A549 (cell line): ENCODE results near the gene MEG3. TPM values are rescaled to one million over a fixed set of nuclear protein-coding genes. Genes with fewer than 3 reads are reported as not detected.
A peak's percentile ranks its signal among the peaks of the same experiment; 100 is the strongest.

ENCODE experiments used
- ATAC-seq, 2 experiments: fragments of 200-7000 bp in 1 of 2; fragments of >200 bp in 1 of 2; cut with Nextera tagmentation in 1 of 2; cut with Tn5 transposase in 1 of 2; 3 replicates each; pipeline versions ENCODE4 v1.8.0 to v1.9.1; 2018 to 2020; ENCODE audit warnings: mild to moderate bottlenecking in 1 of 2, moderate library complexity in 1 of 2
- CTCF ChIA-PET: fragments of 300-600 bp; sonication (Branson Sonifier 250); formaldehyde crosslinking; extraction: SDS; loops from one replicate; lab custom pipeline; 2021; ENCODE audit warnings: antibody characterized with exemption, inconsistent platforms; lab: Yijun Ruan, JAX
- POLR2A ChIA-PET: fragments of 350-600 bp; formaldehyde crosslinking; extraction: SDS; loops from one replicate; lab custom pipeline; 2021; ENCODE audit warnings: antibody characterized with exemption, inconsistent platforms; lab: Yijun Ruan, JAX
- DNase-seq, 2 experiments: peaks; one replicate each; pipeline versions ENCODE4 v3.0.0 to v3.0.0-alpha.2; 2011 to 2016; ENCODE audit warnings: low read depth in 1 of 2, low spot score in 1 of 2
- FAIRE-seq: peaks from 2 replicates; lab custom pipeline; 2011; peaks lifted over from hg19 to GRCh38; lab: Jason Lieb, UNC
- H3K27ac ChIP-seq, 2 experiments: fragments of >200 bp; sonication (Bioruptor Twin); formaldehyde crosslinking; 3 replicates each; pipeline ENCODE4 v1.5.1; 2016 to 2017
- H3K4me1 ChIP-seq: fragments of >200 bp; sonication (Bioruptor Twin); formaldehyde crosslinking; 3 replicates; pipeline ENCODE4 v1.6.1; 2016
- H3K4me2 ChIP-seq: fragments of >200 bp; sonication (Bioruptor Twin); formaldehyde crosslinking; 3 replicates; pipeline ENCODE4 v1.6.1; 2016
- H3K4me3 ChIP-seq: fragments of >200 bp; sonication (Bioruptor Twin); formaldehyde crosslinking; 3 replicates; pipeline ENCODE4 v1.5.1; 2016
- H3K9me3 ChIP-seq: fragments of >200 bp; sonication (Bioruptor Twin); formaldehyde crosslinking; 3 replicates; pipeline ENCODE4 v1.6.1; 2016
- BHLHE40 ChIP-seq: IDR thresholded peaks from 2 replicates; pipeline ENCODE4 v1.6.1; 2012; ENCODE audit warnings: low read depth, low read length, inconsistent platforms
- CBX2 ChIP-seq: fragments of 200-600 bp; sonication (generic); IDR thresholded peaks from 2 replicates; pipeline ENCODE4 v1.6.1; 2016; ENCODE audit warnings: low read depth, mild to moderate bottlenecking, borderline replicate concordance
- CHD4 ChIP-seq: fragments of 200-600 bp; sonication (generic); IDR thresholded peaks from 2 replicates; pipeline ENCODE4 v1.6.1; 2016; ENCODE audit warnings: antibody characterized with exemption, mild to moderate bottlenecking, borderline replicate concordance
- EHF ChIP-seq: fragments of 250-450 bp; sonication (Bioruptor Pico); IDR thresholded peaks from 2 replicates; pipeline ENCODE4 v1.5.0; 2020; ENCODE audit warnings: mild to moderate bottlenecking
- EHMT2 ChIP-seq: fragments of 200-600 bp; sonication (generic); IDR thresholded peaks from 2 replicates; pipeline ENCODE4 v1.6.1; 2016; ENCODE audit warnings: antibody characterized with exemption, low read depth, mild to moderate bottlenecking, moderate library complexity
- ESRRA ChIP-seq: fragments of 150-350 bp; IDR thresholded peaks from 2 replicates; pipeline ENCODE4 v1.6.1; 2014; ENCODE audit warnings: mild to moderate bottlenecking, low read length, borderline replicate concordance
- FOSL2 ChIP-seq, 2 experiments: fragments of 450-650 bp in 1 of 2; fragments of >200 bp in 1 of 2; sonication (Bioruptor Twin) in 1 of 2; formaldehyde crosslinking; IDR thresholded peaks; 2 replicates each; pipeline versions ENCODE4 v1.5.0 to v1.6.1; 2016 to 2020; ENCODE audit warnings: mild to moderate bottlenecking in 1 of 2, moderate library complexity in 1 of 2
- HDAC2 ChIP-seq: fragments of 200-600 bp; sonication (generic); IDR thresholded peaks from 2 replicates; pipeline ENCODE4 v1.6.1; 2016
- HES2 ChIP-seq: fragments of >200 bp; sonication (Bioruptor Twin); formaldehyde crosslinking; IDR thresholded peaks from 2 replicates; pipeline ENCODE4 v1.6.1; 2016
- HEYL ChIP-seq: fragments of 250-450 bp; sonication (Bioruptor Pico); IDR thresholded peaks from 2 replicates; pipeline ENCODE4 v1.8.0; 2021; ENCODE audit warnings: mild to moderate bottlenecking, moderate library complexity
- HOXB13 ChIP-seq: fragments of 250-450 bp; sonication (Bioruptor Pico); IDR thresholded peaks from 2 replicates; pipeline ENCODE4 v1.5.0; 2020; ENCODE audit warnings: low read depth, mild to moderate bottlenecking, moderate library complexity
- JUNB ChIP-seq: fragments of >200 bp; sonication (Bioruptor Twin); formaldehyde crosslinking; IDR thresholded peaks from 2 replicates; pipeline ENCODE4 v1.6.1; 2016
- MAFK ChIP-seq: fragments of 450-650 bp; IDR thresholded peaks from 2 replicates; pipeline ENCODE4 v1.6.1; 2014; ENCODE audit not compliant: partially characterized antibody
- NFE2L2 ChIP-seq: fragments of 150-350 bp; conservative IDR thresholded peaks from 2 replicates; pipeline ENCODE4 v1.6.1; 2014; ENCODE audit warnings: low read length
- NPAS2 ChIP-seq: fragments of 250-450 bp; sonication (Bioruptor Pico); IDR thresholded peaks from 2 replicates; pipeline ENCODE4 v1.8.0; 2022; ENCODE audit warnings: mild to moderate bottlenecking, moderate library complexity, borderline replicate concordance
- RAD21 ChIP-seq, 2 experiments: fragments of >200 bp in 1 of 2; sonication (Bioruptor Twin) in 1 of 2; formaldehyde crosslinking in 1 of 2; IDR thresholded peaks in 1 of 2; conservative IDR thresholded peaks in 1 of 2; 2 replicates in 1 of 2; 3 replicates in 1 of 2; pipeline ENCODE4 v1.6.1; 2012 to 2018; ENCODE audit warnings: inconsistent platforms in 1 of 2
- RARB ChIP-seq: fragments of 250-450 bp; sonication (Bioruptor Pico); IDR thresholded peaks from 2 replicates; pipeline ENCODE4 v1.8.0; 2021; ENCODE audit warnings: mild to moderate bottlenecking, moderate library complexity
- RCOR1 ChIP-seq: fragments of 150-350 bp; IDR thresholded peaks from 2 replicates; pipeline ENCODE4 v1.6.1; 2014; ENCODE audit warnings: antibody characterized with exemption, low read length, low read depth
- RFX5 ChIP-seq: fragments of 450-650 bp; IDR thresholded peaks from 2 replicates; pipeline ENCODE4 v1.7.1; 2014; ENCODE audit warnings: antibody characterized with exemption, mild to moderate bottlenecking, moderate library complexity
- RNF2 ChIP-seq: fragments of 200-600 bp; sonication (generic); IDR thresholded peaks from 2 replicates; pipeline ENCODE4 v1.6.1; 2016; ENCODE audit warnings: low read depth, mild to moderate bottlenecking, antibody characterized with exemption, moderate library complexity, borderline replicate concordance
- SMC3 ChIP-seq: fragments of >200 bp; sonication (Bioruptor Twin); formaldehyde crosslinking; IDR thresholded peaks from 3 replicates; pipeline ENCODE4 v1.6.1; 2018; ENCODE audit warnings: inconsistent platforms
- SREBF2 ChIP-seq: fragments of 450-650 bp; IDR thresholded peaks from 2 replicates; pipeline ENCODE4 v1.6.1; 2014; ENCODE audit warnings: mild to moderate bottlenecking, moderate library complexity
- TFCP2L1 ChIP-seq: fragments of 250-450 bp; sonication (Bioruptor Pico); IDR thresholded peaks from 2 replicates; pipeline ENCODE4 v1.5.0; 2021; ENCODE audit warnings: mild to moderate bottlenecking
- ZFP36 ChIP-seq: fragments of 450-650 bp; IDR thresholded peaks from 2 replicates; pipeline ENCODE4 v1.6.1; 2014; ENCODE audit warnings: borderline replicate concordance; ENCODE audit not compliant: partially characterized antibody
- WGBS: methylation state at CpG from one replicate; pipeline ENCODE4 v1.1.6; 2017; ENCODE audit errors: missing lambda C conversion rate; 5-methylcytosine and 5-hydroxymethylcytosine counted together
- polyA plus RNA-seq, 4 experiments: library from polyadenylated mRNA; depleted of rRNA in 3 of 4; stranded (reverse); fragments of >200 nt; fragmentation: RNase III in 1 of 4; extraction: RNeasy Plus Mini Kit Qiagen cat#74134 plus additional on column Dnase treatment in 1 of 4; gene quantifications; 2 replicates in 3 of 4; 3 replicates in 1 of 4; pipeline ENCODE4 v1.2.3, GENCODE V29; 2011 to 2017
- TF ChIP-seq, protein P1 (sequence below): fragments of 250-450 bp; sonication (Bioruptor Pico); IDR thresholded peaks from 2 replicates; pipeline ENCODE4 v1.5.0; 2020; ENCODE audit warnings: low read depth, mild to moderate bottlenecking, moderate library complexity
- TF ChIP-seq, protein P2 (sequence below): fragments of >200 bp; sonication (Bioruptor Twin); formaldehyde crosslinking; IDR thresholded peaks from 3 replicates; pipeline ENCODE4 v1.5.1; 2016

Gene MEG3
- polyA plus RNA-seq, 2 of the 4 experiments (the other 2 are of a cell fraction), result 27.0 to 56.7 TPM

GRCh38 chr14:100780246-100780645, 45.7 kb upstream of the MEG3 start (continued):
- TF ChIP-seq CHD4 (no peak), HOXB13 (no peak), JUNB (no peak), NPAS2 (no peak)

GRCh38 chr14:100780646-100781355, 45.1 kb upstream of the MEG3 start:
- ATAC-seq (no peak), DNase-seq (no peak), FAIRE-seq (no peak)
- ChIA-PET CTCF (no interaction called here), POLR2A (no interaction called here)
- Histone ChIP-seq H3K4me3 (no peak overlapping the region), H3K4me2 (no peak overlapping the region), H3K27ac (no peak overlapping the region), H3K9me3 (no peaks in the 10 kb centered on the region), H3K4me1 (no peaks in the 10 kb centered on the region)
- WGBS, result 75% methylated on average over 11 of the region's 12 CpGs
- peak; percentile 34 for TF ChIP-seq MAFK
- 0 out of 2 replicates have a peak, but pooled peaks have one; percentile 37 for TF ChIP-seq RFX5
- no peak for TF ChIP-seq BHLHE40
- TF ChIP-seq HES2, result no peak

GRCh38 chr14:100781952-100782351, 44.0 kb upstream of the MEG3 start:
- FAIRE-seq (no peak), DNase-seq (no peak), ATAC-seq (no peak)
- no peaks in the 10 kb centered on the region for H3K4me1 ChIP-seq
- no peak overlapping the region for H3K4me2 ChIP-seq
- 60% methylated on average over 8 of the region's 8 CpGs for WGBS
- ChIA-PET POLR2A (no interaction called here), CTCF (no interaction called here)
- H3K27ac ChIP-seq, result no peak overlapping the region
- TF ChIP-seq EHF (CRISPR knock-in tag) (no peak), FOSL2 (IDR thresholded peaks at IDR 0.05) (no peak), FOSL2 (CRISPR knock-in tag; IDR thresholded peaks at IDR 0.05) (no peak)
- TF ChIP-seq, protein P1, sequence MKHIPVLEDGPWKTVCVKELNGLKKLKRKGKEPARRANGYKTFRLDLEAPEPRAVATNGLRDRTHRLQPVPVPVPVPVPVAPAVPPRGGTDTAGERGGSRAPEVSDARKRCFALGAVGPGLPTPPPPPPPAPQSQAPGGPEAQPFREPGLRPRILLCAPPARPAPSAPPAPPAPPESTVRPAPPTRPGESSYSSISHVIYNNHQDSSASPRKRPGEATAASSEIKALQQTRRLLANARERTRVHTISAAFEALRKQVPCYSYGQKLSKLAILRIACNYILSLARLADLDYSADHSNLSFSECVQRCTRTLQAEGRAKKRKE (CRISPR knock-in tag), result no peak
- TF ChIP-seq, protein P2, sequence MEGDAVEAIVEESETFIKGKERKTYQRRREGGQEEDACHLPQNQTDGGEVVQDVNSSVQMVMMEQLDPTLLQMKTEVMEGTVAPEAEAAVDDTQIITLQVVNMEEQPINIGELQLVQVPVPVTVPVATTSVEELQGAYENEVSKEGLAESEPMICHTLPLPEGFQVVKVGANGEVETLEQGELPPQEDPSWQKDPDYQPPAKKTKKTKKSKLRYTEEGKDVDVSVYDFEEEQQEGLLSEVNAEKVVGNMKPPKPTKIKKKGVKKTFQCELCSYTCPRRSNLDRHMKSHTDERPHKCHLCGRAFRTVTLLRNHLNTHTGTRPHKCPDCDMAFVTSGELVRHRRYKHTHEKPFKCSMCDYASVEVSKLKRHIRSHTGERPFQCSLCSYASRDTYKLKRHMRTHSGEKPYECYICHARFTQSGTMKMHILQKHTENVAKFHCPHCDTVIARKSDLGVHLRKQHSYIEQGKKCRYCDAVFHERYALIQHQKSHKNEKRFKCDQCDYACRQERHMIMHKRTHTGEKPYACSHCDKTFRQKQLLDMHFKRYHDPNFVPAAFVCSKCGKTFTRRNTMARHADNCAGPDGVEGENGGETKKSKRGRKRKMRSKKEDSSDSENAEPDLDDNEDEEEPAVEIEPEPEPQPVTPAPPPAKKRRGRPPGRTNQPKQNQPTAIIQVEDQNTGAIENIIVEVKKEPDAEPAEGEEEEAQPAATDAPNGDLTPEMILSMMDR, result no peak
- H3K4me3 ChIP-seq, result no peak overlapping the region
- H3K9me3 ChIP-seq, result no peaks in the 10 kb centered on the region

DNA sequence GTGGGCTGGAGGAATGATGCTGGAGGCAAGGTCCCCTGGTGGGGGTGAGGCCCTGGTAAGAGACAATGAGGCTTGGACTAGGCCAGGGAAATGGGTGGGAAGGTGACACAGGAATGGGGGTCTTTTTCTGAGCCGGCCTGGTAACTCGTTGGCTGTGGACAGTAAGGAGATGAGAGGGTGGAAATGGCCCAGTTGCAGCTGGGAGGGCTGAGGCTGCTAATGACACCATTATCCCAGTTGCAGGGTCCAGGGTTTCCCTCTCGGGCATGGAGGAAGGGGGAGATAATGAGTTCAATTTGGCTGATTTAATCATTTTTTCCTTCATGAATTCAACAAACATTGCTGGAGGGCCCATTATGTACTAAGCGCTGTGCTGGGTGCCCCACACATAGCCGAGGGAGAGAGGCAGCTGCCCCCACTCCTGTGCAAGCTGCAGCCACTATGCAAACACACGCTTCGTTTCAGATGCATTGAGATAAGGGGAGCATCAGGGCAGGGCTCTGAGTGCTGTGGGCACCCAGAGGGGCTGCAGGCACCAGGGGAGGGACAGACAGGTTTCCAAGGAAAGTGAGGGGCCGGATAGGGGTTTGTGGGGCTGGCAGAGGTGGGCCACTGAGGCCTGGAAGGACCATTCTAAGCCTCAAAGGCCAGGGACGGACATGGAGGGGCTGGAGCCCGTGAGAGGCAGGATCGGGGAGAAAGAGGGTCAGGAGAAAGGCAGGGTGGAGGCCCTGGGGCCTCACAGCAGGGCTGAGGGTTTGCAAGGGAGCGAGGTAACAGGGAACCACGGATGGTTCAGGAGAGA, 43.2 kb upstream of the MEG3 start:
- H3K4me2 ChIP-seq, result no peak overlapping the region
- TF ChIP-seq CHD4 (no peak), HDAC2 (no peak), NPAS2 (no peak), RNF2 (no peak), CBX2 (no peak), NFE2L2 (no peak), HEYL (CRISPR knock-in tag) (no peak), RARB (CRISPR knock-in tag) (no peak), EHMT2 (no peak), RCOR1 (no peak), RAD21 (conservative IDR thresholded peaks at IDR 0.05 in 1 of 2, IDR thresholded peaks at IDR 0.05 in 1 of 2) (no peak), SMC3 (no peak), SREBF2 (no peak), HES2 (no peak), ZFP36 (no peak), TFCP2L1 (CRISPR knock-in tag) (no peak), ESRRA (no peak)
- H3K4me3 ChIP-seq, result no peak overlapping the region
- H3K27ac ChIP-seq, result no peak overlapping the region
- ChIA-PET POLR2A (no interaction called here), CTCF (no interaction called here)
- DNase-seq (no peak), FAIRE-seq (no peak), ATAC-seq (no peak)
- H3K4me1 ChIP-seq, result no peaks in the 10 kb centered on the region
- no peaks in the 10 kb centered on the region for H3K9me3 ChIP-seq
- WGBS, result 62% methylated on average over 13 of the region's 13 CpGs
